GM23338 (cell line): ENCODE data around the gene ST6GALNAC6. TPM values are rescaled to one million over a fixed set of nuclear protein-coding genes. Genes with fewer than 3 reads are reported as not detected.

ENCODE experiments used
- ATAC-seq: fragments of 200-7000 bp; cut with Tn5 transposase; 3 replicates; pipeline ENCODE4 v1.9.1; 2020
- DNase-seq: peaks from one replicate; pipeline ENCODE4 v3.0.0-alpha.2; 2015; ENCODE audit warnings: low spot score
- H2AFZ ChIP-seq: fragments of 200-600 bp; sonication (generic); 2 replicates; pipeline ENCODE4 v1.8.0; 2016; ENCODE audit warnings: antibody characterized with exemption, mild to moderate bottlenecking, moderate library complexity
- H3F3A ChIP-seq: fragments of 200-600 bp; sonication (generic); replicated peaks from 2 replicates; pipeline ENCODE4 v1.8.0; 2017; ENCODE audit warnings: antibody characterized with exemption, mixed run types, low read depth
- H3K27ac ChIP-seq: fragments of 200-600 bp; sonication (generic); 2 replicates; pipeline ENCODE4 v1.6.1; 2016; ENCODE audit warnings: low read depth
- H3K27me3 ChIP-seq: fragments of 200-600 bp; sonication (generic); 2 replicates; pipeline ENCODE4 v1.8.0; 2016; ENCODE audit warnings: mild to moderate bottlenecking, mixed run types, moderate library complexity; ENCODE audit not compliant: insufficient read depth
- H3K36me3 ChIP-seq: fragments of 200-600 bp; sonication (generic); 2 replicates; pipeline ENCODE4 v1.8.0; 2016; ENCODE audit warnings: mild to moderate bottlenecking; ENCODE audit not compliant: insufficient read depth
- H3K4me1 ChIP-seq: fragments of 200-600 bp; sonication (generic); 2 replicates; pipeline ENCODE4 v1.8.0; 2016; ENCODE audit warnings: mild to moderate bottlenecking, moderate library complexity; ENCODE audit not compliant: insufficient read depth
- H3K4me2 ChIP-seq: fragments of 200-600 bp; sonication (generic); 2 replicates; pipeline ENCODE4 v1.7.1; 2017; ENCODE audit warnings: mixed run types
- H3K4me3 ChIP-seq: fragments of 200-600 bp; sonication (generic); 2 replicates; pipeline ENCODE4 v1.6.1; 2016; ENCODE audit warnings: mixed run types
- H3K79me2 ChIP-seq: fragments of 200-600 bp; sonication (generic); replicated peaks from 2 replicates; pipeline ENCODE4 v1.8.0; 2017; ENCODE audit warnings: mild to moderate bottlenecking; ENCODE audit not compliant: insufficient read depth
- H3K9me2 ChIP-seq: fragments of 200-600 bp; sonication (generic); 2 replicates; pipeline ENCODE4 v1.8.0; 2017; ENCODE audit not compliant: insufficient read depth
- H4K20me1 ChIP-seq: fragments of 200-600 bp; sonication (generic); replicated peaks from 2 replicates; pipeline ENCODE4 v1.8.0; 2017; ENCODE audit warnings: mild to moderate bottlenecking; ENCODE audit not compliant: insufficient read depth
- H3K27ac Mint-ChIP-seq: 2 replicates; pipeline ENCODE4 v1.8.0; 2020; ENCODE audit warnings: inconsistent platforms, mild to moderate bottlenecking, moderate library complexity, mixed read lengths
- H3K27me3 Mint-ChIP-seq: 3 replicates; pipeline ENCODE4 v1.8.0; 2022; ENCODE audit warnings: low read depth, mild to moderate bottlenecking, moderate library complexity, mixed read lengths, inconsistent platforms; ENCODE audit not compliant: insufficient read depth, poor library complexity
- H3K36me3 Mint-ChIP-seq: 3 replicates; pipeline ENCODE4 v1.8.0; 2021; ENCODE audit warnings: low read depth, mild to moderate bottlenecking, inconsistent platforms, moderate library complexity, mixed read lengths
- H3K4me1 Mint-ChIP-seq: 3 replicates; pipeline ENCODE4 v1.8.0; 2020; ENCODE audit warnings: mild to moderate bottlenecking, inconsistent platforms, mixed read lengths
- H3K4me3 Mint-ChIP-seq: 3 replicates; pipeline ENCODE4 v1.8.0; 2021; ENCODE audit warnings: moderate library complexity, mild to moderate bottlenecking, inconsistent platforms, mixed read lengths
- H3K9me3 Mint-ChIP-seq: 3 replicates; pipeline ENCODE4 v1.8.0; 2020; ENCODE audit warnings: moderate library complexity, mild to moderate bottlenecking, inconsistent platforms, mixed read lengths
- CREB1 ChIP-seq: fragments of 250-450 bp; sonication (Bioruptor Pico); IDR thresholded peaks from 2 replicates; pipeline ENCODE4 v1.5.0; 2020; ENCODE audit warnings: low read depth, mild to moderate bottlenecking, moderate library complexity
- CTCF ChIP-seq, 2 experiments: fragments of 200-600 bp in 1 of 2; sonication (generic) in 1 of 2; conservative IDR thresholded peaks; 2 replicates each; pipeline versions ENCODE4 v1.5.1 to v1.6.1; 2016 to 2017; ENCODE audit warnings: antibody characterized with exemption in 2 of 2, low read depth in 2 of 2, mild to moderate bottlenecking in 2 of 2, moderate library complexity in 1 of 2
- ETS1 ChIP-seq: IDR thresholded peaks from 2 replicates; pipeline ENCODE4 v1.6.1; 2016; ENCODE audit warnings: antibody characterized with exemption
- EZH2 ChIP-seq: fragments of 200-600 bp; sonication (generic); IDR thresholded peaks from one replicate; pipeline ENCODE4 v1.8.0; 2017; ENCODE audit warnings: antibody characterized with exemption, mild to moderate bottlenecking, low read depth; ENCODE audit not compliant: unreplicated experiment
- EZH2phosphoT487 ChIP-seq: fragments of 200-600 bp; sonication (generic); IDR thresholded peaks from one replicate; pipeline ENCODE4 v1.8.1; 2018; ENCODE audit warnings: antibody characterized with exemption; ENCODE audit not compliant: unreplicated experiment
- JUNB ChIP-seq: IDR thresholded peaks from one replicate; pipeline ENCODE4 v1.6.1; 2016; ENCODE audit warnings: antibody characterized with exemption; ENCODE audit not compliant: unreplicated experiment
- NANOG ChIP-seq: IDR thresholded peaks from 2 replicates; pipeline ENCODE4 v1.6.1; 2016; ENCODE audit warnings: antibody characterized with exemption, borderline replicate concordance
- POLR2AphosphoS5 ChIP-seq: IDR thresholded peaks from 2 replicates; pipeline ENCODE4 v1.6.1; 2016; ENCODE audit warnings: antibody characterized with exemption, low read depth
- STAT1 ChIP-seq: IDR thresholded peaks from one replicate; pipeline ENCODE4 v1.6.1; 2016; ENCODE audit warnings: antibody characterized with exemption; ENCODE audit not compliant: unreplicated experiment
- ZNF114 ChIP-seq: fragments of 250-450 bp; sonication (Bioruptor Pico); IDR thresholded peaks from 2 replicates; pipeline ENCODE4 v1.5.0; 2020; ENCODE audit warnings: mild to moderate bottlenecking, moderate library complexity
- polyA plus RNA-seq: library from polyadenylated mRNA; unstranded; fragments of >200 nt; fragmentation: Nextera tagmentation; extraction: Ambion mirVana; gene quantifications from 2 replicates; pipeline ENCODE4 v1.2.1, GENCODE V29; 2016
- total RNA-seq: library from RNA; depleted of rRNA; stranded (reverse); fragments of >200 nt; shearing (Covaris generic); gene quantifications from 2 replicates; pipeline ENCODE4 v1.2.3, GENCODE V29; 2014

ST6GALNAC6 gene
- total and polyA plus RNA-seq, 2 experiments from 2014 or later, result 20.7 to 39.2 TPM

- no peak overlapping the region for H3K27ac Mint-ChIP-seq
- peaks cover 12% of the 10 kb centered on the region for H3K4me1 Mint-ChIP-seq
- TF ChIP-seq CTCF (conservative IDR thresholded peaks at IDR 0.05; ENCODE audit: low read depth in 2 of 2) (no peak), NANOG (no peak), STAT1 (no peak), EZH2phosphoT487 (no peak), JUNB (no peak)
Measured at GRCh38 chr9:127908660-127908926, 9.2 kb upstream of the ST6GALNAC6 start.

GRCh38 chr9:127907867-127908659 is 8.7 kb upstream of the ST6GALNAC6 start:
- Histone ChIP-seq H3K4me2 (no peak overlapping the region), H3K27ac (no peak overlapping the region), H3K79me2 (no peaks in the 10 kb centered on the region), H3K4me3 (no peak overlapping the region), H3F3A (0 out of 2 replicates have a peak, but pooled peaks cover 13% of the 10 kb centered on the region), H3K27me3 (no peaks in the 10 kb centered on the region), H4K20me1 (peaks cover 2% of the 10 kb centered on the region; the same call in 1 of the 2 replicates), H3K9me2 (no peaks in the 10 kb centered on the region), H3K36me3 (no peaks in the 10 kb centered on the region), H2AFZ (no peak overlapping the region), H3K4me1 (peaks cover 20% of the 10 kb centered on the region)
- DNase-seq (no peak), ATAC-seq (no peak)
- peaks cover 17% of the 10 kb centered on the region for H3K4me1 Mint-ChIP-seq
- TF ChIP-seq ZNF114 (CRISPR knock-in tag) (no peak), ETS1 (no peak), POLR2AphosphoS5 (no peak), CREB1 (no peak), EZH2 (no peak)
- H3K36me3 Mint-ChIP-seq, result peaks cover 18% of the 10 kb centered on the region; the same call in 2 of the 3 replicates
- no peak overlapping the region for H3K4me3 Mint-ChIP-seq
- H3K27me3 Mint-ChIP-seq, result peaks cover 13% of the 10 kb centered on the region
- H3K27ac Mint-ChIP-seq, result no peak overlapping the region
- H3K9me3 Mint-ChIP-seq, result no peaks in the 10 kb centered on the region; the same call in 2 of the 3 replicates

More at GRCh38 chr9:127908660-127908926, 9.2 kb upstream of the ST6GALNAC6 start:
- no peaks in the 10 kb centered on the region; the same call in 2 of the 3 replicates for H3K9me3 Mint-ChIP-seq
- DNase-seq (no peak), ATAC-seq (no peak)
- no peak overlapping the region for H3K27ac ChIP-seq
- H3K36me3 Mint-ChIP-seq, result peaks cover 19% of the 10 kb centered on the region; the same call in 2 of the 3 replicates
- no peaks in the 10 kb centered on the region for H3K27me3 ChIP-seq
- H3K27me3 Mint-ChIP-seq, result peaks cover 13% of the 10 kb centered on the region
- no peak overlapping the region for H3K4me3 Mint-ChIP-seq
- H4K20me1 ChIP-seq, result peaks cover 2% of the 10 kb centered on the region; the same call in 1 of the 2 replicates
- H3K36me3 ChIP-seq, result no peaks in the 10 kb centered on the region
- no peak overlapping the region for H2AFZ ChIP-seq
- H3K4me1 ChIP-seq, result peaks cover 14% of the 10 kb centered on the region
- no peaks in the 10 kb centered on the region for H3K9me2 ChIP-seq
- no peaks in the 10 kb centered on the region for H3K79me2 ChIP-seq
- H3F3A ChIP-seq, result 0 out of 2 replicates have a peak, but pooled peaks cover 13% of the 10 kb centered on the region
- H3K4me2 ChIP-seq, result no peak overlapping the region
- no peak overlapping the region for H3K4me3 ChIP-seq
